ENCODE measurements around the gene RPS6KB1. TPM values are rescaled to one million over a fixed set of nuclear protein-coding genes. Genes with fewer than 3 reads are reported as not detected.
"Not testable (repeated sequence)": the region's sequence is repeated elsewhere in the genome, so short reads cannot be mapped to it uniquely, and the experiment has no call there.

The RPS6KB1 gene
- total RNA-seq, 1 experiment from 2014 or later, result 66.9 TPM

DNA sequence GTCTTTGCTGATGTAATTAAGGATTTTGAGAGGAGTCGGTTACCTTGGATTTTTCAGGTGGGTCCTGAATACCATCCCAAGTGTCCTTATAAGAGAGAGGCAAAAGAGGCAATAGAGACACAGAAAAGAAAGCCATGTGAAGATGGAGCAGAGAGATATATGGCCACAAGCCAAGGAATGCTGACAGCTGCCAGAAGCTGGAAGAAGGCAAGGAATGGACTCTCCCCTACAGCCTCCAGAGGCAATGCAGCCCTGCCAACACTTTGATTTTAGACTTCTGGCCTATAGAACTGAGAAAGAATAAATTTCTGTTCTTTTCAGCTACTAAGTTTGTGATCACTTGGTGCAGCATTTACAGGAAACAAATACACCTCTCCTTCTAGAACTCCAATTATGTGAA lies 79.9 kb downstream of the RPS6KB1 start:
- no peaks in the 10 kb centered on the region for H3K9me3 ChIP-seq
- TF ChIP-seq, protein P1, sequence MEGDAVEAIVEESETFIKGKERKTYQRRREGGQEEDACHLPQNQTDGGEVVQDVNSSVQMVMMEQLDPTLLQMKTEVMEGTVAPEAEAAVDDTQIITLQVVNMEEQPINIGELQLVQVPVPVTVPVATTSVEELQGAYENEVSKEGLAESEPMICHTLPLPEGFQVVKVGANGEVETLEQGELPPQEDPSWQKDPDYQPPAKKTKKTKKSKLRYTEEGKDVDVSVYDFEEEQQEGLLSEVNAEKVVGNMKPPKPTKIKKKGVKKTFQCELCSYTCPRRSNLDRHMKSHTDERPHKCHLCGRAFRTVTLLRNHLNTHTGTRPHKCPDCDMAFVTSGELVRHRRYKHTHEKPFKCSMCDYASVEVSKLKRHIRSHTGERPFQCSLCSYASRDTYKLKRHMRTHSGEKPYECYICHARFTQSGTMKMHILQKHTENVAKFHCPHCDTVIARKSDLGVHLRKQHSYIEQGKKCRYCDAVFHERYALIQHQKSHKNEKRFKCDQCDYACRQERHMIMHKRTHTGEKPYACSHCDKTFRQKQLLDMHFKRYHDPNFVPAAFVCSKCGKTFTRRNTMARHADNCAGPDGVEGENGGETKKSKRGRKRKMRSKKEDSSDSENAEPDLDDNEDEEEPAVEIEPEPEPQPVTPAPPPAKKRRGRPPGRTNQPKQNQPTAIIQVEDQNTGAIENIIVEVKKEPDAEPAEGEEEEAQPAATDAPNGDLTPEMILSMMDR (IDR thresholded peaks at IDR 0.05; ENCODE audit: insufficient read depth in 1 of 2, low read depth in 1 of 2, low read length in 1 of 2, severe bottlenecking in 1 of 2, unreplicated experiment in 1 of 2), result no peak
- Mint-ChIP-seq H3K27me3 (ENCODE audit: insufficient read depth, unreplicated experiment) (no peaks in the 10 kb centered on the region), H3K9me3 (ENCODE audit: unreplicated experiment) (no peaks in the 10 kb centered on the region), H3K36me3 (ENCODE audit: insufficient read depth, unreplicated experiment) (no peaks in the 10 kb centered on the region), H3K4me3 (ENCODE audit: unreplicated experiment) (no peak overlapping the region), H3K27ac (ENCODE audit: unreplicated experiment) (no peak overlapping the region), H3K4me1 (ENCODE audit: low read depth, unreplicated experiment) (no peaks in the 10 kb centered on the region)
- H3K36me3 ChIP-seq (ENCODE audit: control insufficient read depth, insufficient read depth, low read length), result no peaks in the 10 kb centered on the region
- no peaks in the 10 kb centered on the region for H3K27me3 ChIP-seq (replicated peaks; ENCODE audit: control insufficient read depth, insufficient read depth, low read length)
- POLR2A ChIA-PET, result no interaction called here
- no peak overlapping the region for H3K4me3 ChIP-seq (ENCODE audit: low read depth, low read length)
- intact Hi-C loops (cut with micrococcal nuclease; ENCODE audit: unreplicated experiment), result no loop called here
- CTCF ChIA-PET, result no interaction called here
- no peak for DNase-seq
- BruUV-seq (replicated peaks), result no TSS peak
- H3K4me1 ChIP-seq, result no peaks in the 10 kb centered on the region

DNA sequence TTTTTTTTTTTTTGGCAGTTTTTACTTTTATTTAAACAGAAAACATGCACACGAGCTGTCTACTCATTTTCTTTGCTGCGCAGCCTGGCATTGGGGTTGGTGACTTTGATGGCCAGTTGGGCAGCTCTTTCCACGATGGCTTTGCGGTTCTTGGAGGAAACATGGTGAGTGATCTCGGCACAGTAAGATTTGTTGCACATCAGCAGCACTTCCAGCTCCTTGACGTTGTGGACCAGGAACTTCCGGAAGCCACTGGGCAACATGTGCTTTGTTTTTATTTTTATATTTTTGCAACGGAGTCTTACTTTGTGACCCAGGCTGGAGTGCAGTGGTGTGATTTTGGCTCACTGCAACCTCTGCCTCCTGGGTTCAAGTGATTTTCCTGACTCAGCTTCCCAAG lies 80.6 kb downstream of the RPS6KB1 start:
- DNase-seq; BruUV-seq (replicated peaks); H3K4me3 ChIP-seq (ENCODE audit: low read depth, low read length); H3K27ac Mint-ChIP-seq (ENCODE audit: unreplicated experiment); H3K9me3 Mint-ChIP-seq (ENCODE audit: unreplicated experiment); H3K27me3 ChIP-seq (replicated peaks; ENCODE audit: control insufficient read depth, insufficient read depth, low read length); H3K4me1 ChIP-seq; H3K36me3 ChIP-seq (ENCODE audit: control insufficient read depth, insufficient read depth, low read length); H3K9me3 ChIP-seq; POLR2A ChIA-PET; intact Hi-C loops (cut with micrococcal nuclease; ENCODE audit: unreplicated experiment); H3K36me3 Mint-ChIP-seq (ENCODE audit: insufficient read depth, unreplicated experiment); H3K4me3 Mint-ChIP-seq (ENCODE audit: unreplicated experiment); H3K4me1 Mint-ChIP-seq (ENCODE audit: low read depth, unreplicated experiment); CTCF ChIA-PET; H3K27me3 Mint-ChIP-seq (ENCODE audit: insufficient read depth, unreplicated experiment): not testable (repeated sequence)

DNA sequence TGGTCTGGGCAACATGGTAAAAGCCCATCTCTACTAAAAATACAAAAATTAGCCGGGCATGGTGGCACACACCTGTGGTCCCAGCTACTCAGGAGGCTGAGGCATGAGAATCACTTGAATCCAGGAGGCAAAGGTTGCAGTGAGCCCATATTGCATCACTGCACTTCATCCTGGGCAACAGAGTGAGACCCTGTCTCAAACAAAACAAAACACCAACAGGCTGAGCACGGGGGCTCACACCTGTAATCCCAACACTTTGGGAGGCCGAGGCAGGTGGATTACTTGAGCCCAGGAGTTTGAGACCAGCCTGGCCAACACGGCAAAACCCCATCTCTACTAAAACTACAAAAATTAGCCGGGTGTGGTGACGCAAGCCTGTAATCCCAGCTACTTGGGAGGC lies 82.2 kb downstream of the RPS6KB1 start:
- H3K4me3 Mint-ChIP-seq (ENCODE audit: unreplicated experiment); H3K9me3 ChIP-seq; H3K27ac Mint-ChIP-seq (ENCODE audit: unreplicated experiment); H3K36me3 Mint-ChIP-seq (ENCODE audit: insufficient read depth, unreplicated experiment); H3K27me3 Mint-ChIP-seq (ENCODE audit: insufficient read depth, unreplicated experiment); H3K36me3 ChIP-seq (ENCODE audit: control insufficient read depth, insufficient read depth, low read length); BruUV-seq (replicated peaks); POLR2A ChIA-PET; DNase-seq; H3K27me3 ChIP-seq (replicated peaks; ENCODE audit: control insufficient read depth, insufficient read depth, low read length); CTCF ChIA-PET; H3K4me1 Mint-ChIP-seq (ENCODE audit: low read depth, unreplicated experiment); H3K4me1 ChIP-seq; H3K9me3 Mint-ChIP-seq (ENCODE audit: unreplicated experiment); H3K4me3 ChIP-seq (ENCODE audit: low read depth, low read length); intact Hi-C loops (cut with micrococcal nuclease; ENCODE audit: unreplicated experiment): not testable (repeated sequence)

DNA sequence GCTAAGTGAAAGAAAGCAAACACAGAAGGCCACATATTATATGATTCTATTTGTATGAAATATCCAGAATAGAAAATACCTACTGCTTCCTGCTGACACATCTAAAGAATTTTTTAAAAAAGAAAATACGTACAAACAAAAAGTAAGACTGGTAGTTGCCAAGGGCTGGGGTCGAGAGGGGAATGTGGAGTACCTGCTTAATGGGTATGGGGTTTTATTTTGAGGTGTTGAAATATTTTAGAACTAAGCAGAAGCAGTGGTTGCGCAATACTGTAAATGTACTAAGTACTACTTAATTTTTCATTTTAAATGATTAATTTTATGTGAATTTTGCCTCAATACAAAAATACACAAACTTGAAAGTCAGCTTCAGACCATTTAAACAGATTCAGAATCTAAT lies 103.7 kb downstream of the RPS6KB1 start:
- H3K4me3 Mint-ChIP-seq (ENCODE audit: unreplicated experiment); DNase-seq; H3K36me3 Mint-ChIP-seq (ENCODE audit: insufficient read depth, unreplicated experiment); H3K27ac Mint-ChIP-seq (ENCODE audit: unreplicated experiment); POLR2A ChIA-PET; H3K4me1 Mint-ChIP-seq (ENCODE audit: low read depth, unreplicated experiment); H3K27me3 ChIP-seq (replicated peaks; ENCODE audit: control insufficient read depth, insufficient read depth, low read length); H3K9me3 Mint-ChIP-seq (ENCODE audit: unreplicated experiment); CTCF ChIA-PET; BruUV-seq (replicated peaks); intact Hi-C loops (cut with micrococcal nuclease; ENCODE audit: unreplicated experiment); H3K4me3 ChIP-seq (ENCODE audit: low read depth, low read length); H3K36me3 ChIP-seq (ENCODE audit: control insufficient read depth, insufficient read depth, low read length); H3K4me1 ChIP-seq; H3K9me3 ChIP-seq; H3K27me3 Mint-ChIP-seq (ENCODE audit: insufficient read depth, unreplicated experiment): not testable (repeated sequence)

Other genes with a start within 250 kb of the RPS6KB1 start
- gene PTRH2, start 185.7 kb upstream of the RPS6KB1 start, total RNA-seq (2022), result 36.1 and 36.6 TPM in 2 replicates
- 277 and 297 TPM in 2 replicates for gene VMP1, start 185.5 kb upstream of the RPS6KB1 start, total RNA-seq (2022)
- gene TUBD1, start 178 bp upstream of the RPS6KB1 start, total RNA-seq (2022), result 22.5 and 23.6 TPM in 2 replicates
- 26.3 and 30.5 TPM in 2 replicates for gene RNFT1, start 71.6 kb downstream of the RPS6KB1 start, total RNA-seq (2022)
- 18.8 and 20.5 TPM in 2 replicates for gene HEATR6, start 185.8 kb downstream of the RPS6KB1 start, total RNA-seq (2022)

Measured in Caco-2 (cell line).